GM12878 (cell line): ENCODE data around the gene NEGR1. TPM values are rescaled to one million over a fixed set of nuclear protein-coding genes. Genes with fewer than 3 reads are reported as not detected.

Source experiments
- ATAC-seq: fragments of 200-7000 bp; cut with Tn5 transposase; 3 replicates; pipeline ENCODE4 v1.9.1; 2020; ENCODE audit warnings: mild to moderate bottlenecking, moderate library complexity
- BruUV-seq: library from RNA; stranded (reverse); fragments of 400-500 nt; replicated peaks from 2 replicates; lab custom pipeline; 2021; lab: Mats Ljungman, UMichigan
- CTCF ChIA-PET: fragments of 300-600 bp; sonication (Branson Sonifier 250); formaldehyde crosslinking; extraction: SDS; loops from one replicate; lab custom pipeline; 2021; ENCODE audit warnings: inconsistent platforms; lab: Yijun Ruan, JAX
- POLR2A ChIA-PET: fragments of 350-600 bp; formaldehyde crosslinking; extraction: SDS; loops from one replicate; lab custom pipeline; 2021; ENCODE audit warnings: inconsistent platforms; lab: Charles Lee
- RAD21 ChIA-PET: fragments of 300-600 bp; sonication (Branson Sonifier 250); formaldehyde crosslinking; loops from one replicate; lab custom pipeline; 2023; ENCODE audit warnings: antibody characterized with exemption; ENCODE audit not compliant: unreplicated experiment; lab: Charles Lee
- SMC1A ChIA-PET: fragments of 300-600 bp; sonication (Branson Sonifier 250); formaldehyde crosslinking; loops from one replicate; lab custom pipeline; 2023; ENCODE audit not compliant: unreplicated experiment, uncharacterized antibody; lab: Charles Lee
- DNase-seq: peaks from one replicate; pipeline ENCODE4 v3.0.0-alpha.2; 2011; ENCODE audit warnings: low read depth, low spot score
- FAIRE-seq: peaks from 3 replicates; lab custom pipeline; 2011; peaks lifted over from hg19 to GRCh38; lab: Jason Lieb, UNC
- H2AFZ ChIP-seq: 2 replicates; pipeline ENCODE4 v1.6.0; 2011; ENCODE audit warnings: low read depth, low read length, control low read depth; ENCODE audit not compliant: control insufficient read depth
- H3K27ac ChIP-seq: 2 replicates; pipeline ENCODE4 v1.5.1; 2011; ENCODE audit warnings: control low read depth; ENCODE audit not compliant: control insufficient read depth, insufficient read depth
- H3K27me3 ChIP-seq, 2 experiments: replicated peaks in 1 of 2; 2 replicates each; pipeline versions ENCODE4 v1.6.0 to v1.6.1; 2011; ENCODE audit warnings: low read length in 1 of 2; ENCODE audit not compliant: control insufficient read depth in 2 of 2, insufficient read depth in 2 of 2
- H3K36me3 ChIP-seq, 2 experiments: 2 replicates each; pipeline ENCODE4 v1.5.1; 2011; ENCODE audit warnings: low read length in 1 of 2; ENCODE audit not compliant: control insufficient read depth in 2 of 2, insufficient read depth in 2 of 2
- H3K4me1 ChIP-seq: 2 replicates; pipeline ENCODE4 v1.6.1; 2011; ENCODE audit warnings: mild to moderate bottlenecking, low read length, moderate library complexity, mixed read lengths; ENCODE audit not compliant: control insufficient read depth, insufficient read depth
- H3K4me2 ChIP-seq: 2 replicates; pipeline ENCODE4 v1.6.0; 2011; ENCODE audit warnings: control low read depth; ENCODE audit not compliant: control insufficient read depth, insufficient read depth
- H3K4me3 ChIP-seq: fragments of 200-600 bp; sonication (generic); 2 replicates; pipeline ENCODE4 v1.5.1; 2016
- H3K79me2 ChIP-seq: 2 replicates; pipeline ENCODE4 v1.6.0; 2011; ENCODE audit warnings: low read length; ENCODE audit not compliant: control insufficient read depth, insufficient read depth
- H3K9ac ChIP-seq: 2 replicates; pipeline ENCODE4 v1.8.0; 2011; ENCODE audit warnings: low read length, control low read depth, mixed read lengths; ENCODE audit not compliant: control insufficient read depth, insufficient read depth
- H3K9me3 ChIP-seq: replicated peaks from 3 replicates; pipeline ENCODE4 v1.5.1; 2011; ENCODE audit warnings: mild to moderate bottlenecking, low read length; ENCODE audit not compliant: control insufficient read depth, insufficient read depth
- H4K20me1 ChIP-seq: 2 replicates; pipeline ENCODE4 v1.6.0; 2011; ENCODE audit not compliant: control insufficient read depth, insufficient read depth
- CHD2 ChIP-seq: IDR thresholded peaks from 2 replicates; pipeline ENCODE4 v1.6.1; 2011; ENCODE audit warnings: low read depth, low read length, improper control_type of control experiment, borderline replicate concordance
- EP300 ChIP-seq, 2 experiments: fragments of 150-350 bp in 1 of 2; IDR thresholded peaks; 2 replicates each; pipeline ENCODE4 v1.6.1; 2011 to 2012; ENCODE audit warnings: low read depth in 2 of 2, low read length in 2 of 2, borderline replicate concordance in 1 of 2, improper control_type of control experiment in 1 of 2, inconsistent platforms in 1 of 2; ENCODE audit not compliant: control insufficient read depth in 1 of 2
- IKZF2 ChIP-seq, 2 experiments: fragments of 450-650 bp; IDR thresholded peaks; 2 replicates each; pipeline ENCODE4 v1.6.1; 2017; ENCODE audit warnings: mild to moderate bottlenecking in 2 of 2, moderate library complexity in 2 of 2
- KDM1A ChIP-seq: fragments of 200-600 bp; sonication (generic); IDR thresholded peaks from 2 replicates; pipeline ENCODE4 v1.6.1; 2016; ENCODE audit warnings: borderline replicate concordance
- LARP7 ChIP-seq: fragments of 450-650 bp; IDR thresholded peaks from 2 replicates; pipeline ENCODE4 v1.6.1; 2017; ENCODE audit warnings: mild to moderate bottlenecking
- NFIC ChIP-seq: IDR thresholded peaks from 2 replicates; pipeline ENCODE4 v1.6.1; 2012; ENCODE audit warnings: low read depth, mild to moderate bottlenecking, inconsistent platforms, low read length, moderate library complexity
- RELA ChIP-seq: fragments of 450-650 bp; IDR thresholded peaks from 2 replicates; pipeline ENCODE4 v1.8.0; 2014; ENCODE audit warnings: borderline replicate concordance; ENCODE audit not compliant: partially characterized antibody
- SIN3A ChIP-seq: IDR thresholded peaks from 2 replicates; pipeline ENCODE4 v1.6.1; 2012; ENCODE audit warnings: low read depth, low read length, improper control_type of control experiment
- SREBF2 ChIP-seq: IDR thresholded peaks from 2 replicates; pipeline ENCODE4 v1.6.1; 2012; ENCODE audit warnings: mild to moderate bottlenecking, low read length
- STAT1 ChIP-seq: fragments of 450-650 bp; conservative IDR thresholded peaks from 2 replicates; pipeline ENCODE4 v1.6.1; 2014; ENCODE audit warnings: antibody characterized with exemption, mild to moderate bottlenecking
- SUZ12 ChIP-seq: fragments of 200-600 bp; sonication (generic); IDR thresholded peaks from one replicate; pipeline ENCODE4 v1.6.1; 2018; ENCODE audit warnings: antibody characterized with exemption, mild to moderate bottlenecking; ENCODE audit not compliant: unreplicated experiment
- WGBS: methylation state at CpG from one replicate; pipeline ENCODE4 v1.1.6; 2016; ENCODE audit warnings: low lambda C conversion rate; ENCODE audit not compliant: insufficient replicate concordance, insufficient coverage; ENCODE audit errors: missing lambda C conversion rate; 5-methylcytosine and 5-hydroxymethylcytosine counted together
- in situ Hi-C: fragments of 300-500 bp; cut with MboI; formaldehyde crosslinking; loops from 9 replicates; pipeline ENCODE4 v1.14.3; 2018; ENCODE audit warnings: mixed read lengths
- intact Hi-C: fragments of 100-400 bp; cut with micrococcal nuclease; formaldehyde crosslinking; loops from one replicate; pipeline ENCODE4 v1.14.2; 2022; ENCODE audit not compliant: unreplicated experiment
- polyA plus RNA-seq, 11 experiments: library from polyadenylated mRNA; depleted of rRNA in 4 of 11; unstranded in 6 of 11; stranded (reverse) in 5 of 11; fragments of >200 nt; fragmentation: Nextera tagmentation in 4 of 11; fragmentation: Illumina TruSeq in 1 of 11; extraction: Ambion mirVana in 4 of 11; extraction: Trizol in 1 of 11; gene quantifications; 1 replicate in 1 of 11; 2 replicates in 10 of 11; pipeline versions ENCODE4 v1.2.1 to v1.2.3, GENCODE V29; 2011 to 2016; ENCODE audit warnings: inconsistent platforms in 2 of 11, missing spikeins in 2 of 11, low read depth in 1 of 11
- total RNA-seq, 4 experiments: library from RNA; depleted of rRNA in 3 of 4; stranded (reverse); fragments of >200 nt in 3 of 4; fragmentation: Illumina TruSeq in 1 of 4; extraction: Trizol in 1 of 4; gene quantifications; 2 replicates each; pipeline versions ENCODE4 v1.2.1 to v1.2.3, GENCODE V29; 2013 to 2021
- TF ChIP-seq, protein P1 (sequence below): fragments of 450-650 bp; IDR thresholded peaks from 2 replicates; pipeline ENCODE4 v1.6.1; 2016; ENCODE audit warnings: mild to moderate bottlenecking, moderate library complexity, borderline replicate concordance
- TF ChIP-seq, protein P2 (sequence below): fragments of 450-650 bp; IDR thresholded peaks from 2 replicates; pipeline ENCODE4 v1.6.1; 2017; ENCODE audit warnings: mild to moderate bottlenecking, low read depth, inconsistent platforms; ENCODE audit not compliant: poor library complexity, severe bottlenecking
- TF ChIP-seq, protein P3 (sequence below): fragments of 450-650 bp; IDR thresholded peaks from 2 replicates; pipeline ENCODE4 v1.6.1; 2016; ENCODE audit warnings: mild to moderate bottlenecking

The NEGR1 gene
- total and polyA plus RNA-seq, 10 of the 15 experiments (the other 5 are each of a cell fraction or from before 2014, with no cell fraction given), result under 0.01 to 0.03 (median 0.01) TPM; not detected in 7

DNA sequence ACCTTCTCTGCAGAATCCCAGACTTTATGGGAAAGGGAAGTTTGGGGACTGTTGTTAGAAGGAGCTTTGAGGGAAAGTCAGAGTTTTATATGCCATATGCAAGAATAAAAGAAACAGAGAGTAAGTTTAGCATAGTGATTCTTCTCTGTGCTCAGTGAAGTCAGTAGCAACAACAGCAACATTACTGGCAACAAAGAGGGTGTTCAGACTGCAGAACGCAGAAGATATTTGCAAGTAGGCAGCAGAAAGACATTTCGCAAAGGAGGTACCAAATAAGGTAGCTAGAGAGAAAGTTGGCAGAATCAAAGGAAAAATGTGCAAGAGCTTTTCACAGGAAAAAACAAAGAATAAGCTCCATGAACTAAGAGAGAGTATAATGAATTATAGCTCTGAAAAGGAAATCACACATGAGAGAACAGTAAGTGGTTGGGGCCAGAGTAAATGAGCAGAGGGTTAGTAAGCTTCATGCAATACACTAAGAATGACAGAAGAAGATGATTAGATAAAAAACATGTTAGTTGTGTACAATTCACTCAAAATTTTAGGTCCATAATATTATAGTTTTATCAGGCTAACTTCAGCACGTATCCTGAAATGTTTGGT is 98.1 kb downstream of the NEGR1 start:
- no peak overlapping the region for H3K4me3 ChIP-seq
- no peak for ATAC-seq
- intact Hi-C loops, result no loop called here
- H3K36me3 ChIP-seq, result no peaks in the 10 kb centered on the region
- H3K9me3 ChIP-seq, result no peaks in the 10 kb centered on the region
- no peaks in the 10 kb centered on the region for H3K27me3 ChIP-seq
- H3K27ac ChIP-seq, result no peak overlapping the region
- SMC1A ChIA-PET, result interaction anchor here (0.6 to 0.8 kb wide), 3 partner anchors 175 to 1929 kb away, joined by 3 read pairs; no protein-coding TSS in a partner anchor
- H3K79me2 ChIP-seq, result no peaks in the 10 kb centered on the region
- H2AFZ ChIP-seq, result no peak overlapping the region
- no peak overlapping the region for H3K9ac ChIP-seq
- FAIRE-seq, result no peak
- H4K20me1 ChIP-seq, result no peaks in the 10 kb centered on the region
- H3K4me2 ChIP-seq, result no peak overlapping the region
- POLR2A ChIA-PET, result no interaction called here
- in situ Hi-C loops, result no loop called here
- BruUV-seq, result no TSS peak
- CTCF ChIA-PET, result interaction anchor here (1.6 kb wide), 1 partner anchor 9 kb away, joined by 4 read pairs; no protein-coding TSS in a partner anchor
- DNase-seq, result no peak
- RAD21 ChIA-PET, result no interaction called here
- 25% methylated on average over 3 of the region's 3 CpGs for WGBS
- no peaks in the 10 kb centered on the region for H3K4me1 ChIP-seq
- TF ChIP-seq NFIC (no peak), STAT1 (no peak), SIN3A (no peak), LARP7 (no peak), KDM1A (no peak), SUZ12 (no peak), SREBF2 (no peak), CHD2 (no peak), EP300 (IDR thresholded peaks at IDR 0.05; ENCODE audit: borderline replicate concordance in 1 of 2, control insufficient read depth in 1 of 2, low read depth in 2 of 2, low read length in 2 of 2) (no peak), IKZF2 (IDR thresholded peaks at IDR 0.05) (no peak), RELA (no peak)
- TF ChIP-seq, protein P1, sequence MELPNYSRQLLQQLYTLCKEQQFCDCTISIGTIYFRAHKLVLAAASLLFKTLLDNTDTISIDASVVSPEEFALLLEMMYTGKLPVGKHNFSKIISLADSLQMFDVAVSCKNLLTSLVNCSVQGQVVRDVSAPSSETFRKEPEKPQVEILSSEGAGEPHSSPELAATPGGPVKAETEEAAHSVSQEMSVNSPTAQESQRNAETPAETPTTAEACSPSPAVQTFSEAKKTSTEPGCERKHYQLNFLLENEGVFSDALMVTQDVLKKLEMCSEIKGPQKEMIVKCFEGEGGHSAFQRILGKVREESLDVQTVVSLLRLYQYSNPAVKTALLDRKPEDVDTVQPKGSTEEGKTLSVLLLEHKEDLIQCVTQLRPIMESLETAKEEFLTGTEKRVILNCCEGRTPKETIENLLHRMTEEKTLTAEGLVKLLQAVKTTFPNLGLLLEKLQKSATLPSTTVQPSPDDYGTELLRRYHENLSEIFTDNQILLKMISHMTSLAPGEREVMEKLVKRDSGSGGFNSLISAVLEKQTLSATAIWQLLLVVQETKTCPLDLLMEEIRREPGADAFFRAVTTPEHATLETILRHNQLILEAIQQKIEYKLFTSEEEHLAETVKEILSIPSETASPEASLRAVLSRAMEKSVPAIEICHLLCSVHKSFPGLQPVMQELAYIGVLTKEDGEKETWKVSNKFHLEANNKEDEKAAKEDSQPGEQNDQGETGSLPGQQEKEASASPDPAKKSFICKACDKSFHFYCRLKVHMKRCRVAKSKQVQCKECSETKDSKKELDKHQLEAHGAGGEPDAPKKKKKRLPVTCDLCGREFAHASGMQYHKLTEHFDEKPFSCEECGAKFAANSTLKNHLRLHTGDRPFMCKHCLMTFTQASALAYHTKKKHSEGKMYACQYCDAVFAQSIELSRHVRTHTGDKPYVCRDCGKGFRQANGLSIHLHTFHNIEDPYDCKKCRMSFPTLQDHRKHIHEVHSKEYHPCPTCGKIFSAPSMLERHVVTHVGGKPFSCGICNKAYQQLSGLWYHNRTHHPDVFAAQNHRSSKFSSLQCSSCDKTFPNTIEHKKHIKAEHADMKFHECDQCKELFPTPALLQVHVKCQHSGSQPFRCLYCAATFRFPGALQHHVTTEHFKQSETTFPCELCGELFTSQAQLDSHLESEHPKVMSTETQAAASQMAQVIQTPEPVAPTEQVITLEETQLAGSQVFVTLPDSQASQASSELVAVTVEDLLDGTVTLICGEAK, result no peak
- TF ChIP-seq, protein P2, sequence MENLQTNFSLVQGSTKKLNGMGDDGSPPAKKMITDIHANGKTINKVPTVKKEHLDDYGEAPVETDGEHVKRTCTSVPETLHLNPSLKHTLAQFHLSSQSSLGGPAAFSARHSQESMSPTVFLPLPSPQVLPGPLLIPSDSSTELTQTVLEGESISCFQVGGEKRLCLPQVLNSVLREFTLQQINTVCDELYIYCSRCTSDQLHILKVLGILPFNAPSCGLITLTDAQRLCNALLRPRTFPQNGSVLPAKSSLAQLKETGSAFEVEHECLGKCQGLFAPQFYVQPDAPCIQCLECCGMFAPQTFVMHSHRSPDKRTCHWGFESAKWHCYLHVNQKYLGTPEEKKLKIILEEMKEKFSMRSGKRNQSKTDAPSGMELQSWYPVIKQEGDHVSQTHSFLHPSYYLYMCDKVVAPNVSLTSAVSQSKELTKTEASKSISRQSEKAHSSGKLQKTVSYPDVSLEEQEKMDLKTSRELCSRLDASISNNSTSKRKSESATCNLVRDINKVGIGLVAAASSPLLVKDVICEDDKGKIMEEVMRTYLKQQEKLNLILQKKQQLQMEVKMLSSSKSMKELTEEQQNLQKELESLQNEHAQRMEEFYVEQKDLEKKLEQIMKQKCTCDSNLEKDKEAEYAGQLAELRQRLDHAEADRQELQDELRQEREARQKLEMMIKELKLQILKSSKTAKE, result no peak
- TF ChIP-seq, protein P3, sequence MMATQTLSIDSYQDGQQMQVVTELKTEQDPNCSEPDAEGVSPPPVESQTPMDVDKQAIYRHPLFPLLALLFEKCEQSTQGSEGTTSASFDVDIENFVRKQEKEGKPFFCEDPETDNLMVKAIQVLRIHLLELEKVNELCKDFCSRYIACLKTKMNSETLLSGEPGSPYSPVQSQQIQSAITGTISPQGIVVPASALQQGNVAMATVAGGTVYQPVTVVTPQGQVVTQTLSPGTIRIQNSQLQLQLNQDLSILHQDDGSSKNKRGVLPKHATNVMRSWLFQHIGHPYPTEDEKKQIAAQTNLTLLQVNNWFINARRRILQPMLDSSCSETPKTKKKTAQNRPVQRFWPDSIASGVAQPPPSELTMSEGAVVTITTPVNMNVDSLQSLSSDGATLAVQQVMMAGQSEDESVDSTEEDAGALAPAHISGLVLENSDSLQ, result no peak
